Measurements from ENCODE around the gene LUZP1.

GRCh38 chr1:23216771-23217420 lies 48.2 kb upstream of the LUZP1 start:
- TF ChIP-seq CTCF (IDR thresholded peaks at IDR 0.05; ENCODE audit: poor library complexity): peak; percentile 61
- TF ChIP-seq EZH2 (IDR thresholded peaks at IDR 0.05; ENCODE audit: borderline replicate concordance): peak; percentile 63
- TF ChIP-seq EZH2phosphoT487 (IDR thresholded peaks at IDR 0.05; ENCODE audit: low read depth, severe bottlenecking, unreplicated experiment): no peak
